H9 (cell line): ENCODE results near the gene MORF4L1. TPM values are rescaled to one million over a fixed set of nuclear protein-coding genes. Genes with fewer than 3 reads are reported as not detected.

ENCODE experiments used
- DNase-seq: peaks from one replicate; pipeline ENCODE4 v3.0.0-alpha.2; 2017
- H2AFZ ChIP-seq: one replicate; pipeline ENCODE4 v1.6.1; 2013; ENCODE audit warnings: mild to moderate bottlenecking, low read length, control low read depth, moderate library complexity
- H2AK5ac ChIP-seq: 2 replicates; pipeline ENCODE4 v1.6.1; 2013; ENCODE audit warnings: low read length, control low read depth, mixed read lengths; ENCODE audit not compliant: insufficient read length
- H2BK120ac ChIP-seq: one replicate; pipeline ENCODE4 v1.6.1; 2013; ENCODE audit warnings: low read depth, mild to moderate bottlenecking, low read length, control low read depth, inconsistent platforms; ENCODE audit not compliant: poor library complexity, severe bottlenecking
- H2BK12ac ChIP-seq: 2 replicates; pipeline ENCODE4 v1.6.1; 2013; ENCODE audit warnings: low read length, control low read depth, mixed read lengths, low read depth; ENCODE audit not compliant: insufficient read length
- H2BK15ac ChIP-seq: 2 replicates; pipeline ENCODE4 v1.6.1; 2013; ENCODE audit warnings: low read depth, low read length, control low read depth
- H2BK20ac ChIP-seq: one replicate; pipeline ENCODE4 v1.6.1; 2013; ENCODE audit warnings: low read depth, mild to moderate bottlenecking, low read length, control low read depth, inconsistent platforms; ENCODE audit not compliant: poor library complexity, severe bottlenecking
- H2BK5ac ChIP-seq: 2 replicates; pipeline ENCODE4 v1.6.1; 2013; ENCODE audit warnings: low read length, control low read depth, mixed read lengths; ENCODE audit not compliant: insufficient read length
- H3K14ac ChIP-seq: 2 replicates; pipeline ENCODE4 v1.6.1; 2013; ENCODE audit warnings: low read length, control low read depth; ENCODE audit not compliant: insufficient read depth
- H3K18ac ChIP-seq: 2 replicates; pipeline ENCODE4 v1.6.1; 2013; ENCODE audit warnings: low read depth, mild to moderate bottlenecking, mixed read lengths, low read length, control low read depth; ENCODE audit not compliant: insufficient read length
- H3K23ac ChIP-seq: 2 replicates; pipeline ENCODE4 v1.6.1; 2013; ENCODE audit warnings: low read length, control low read depth, mixed read lengths, low read depth; ENCODE audit not compliant: insufficient read length
- H3K23me2 ChIP-seq: 2 replicates; pipeline ENCODE4 v1.6.1; 2013; ENCODE audit warnings: low read depth, mild to moderate bottlenecking, mixed read lengths, low read length, control low read depth; ENCODE audit not compliant: insufficient read length, poor library complexity, severe bottlenecking
- H3K27ac ChIP-seq: 2 replicates; pipeline ENCODE4 v1.5.1; 2013; ENCODE audit warnings: low read length, control low read depth, mixed read lengths, low read depth; ENCODE audit not compliant: insufficient read length
- H3K27me3 ChIP-seq: 2 replicates; pipeline ENCODE4 v1.6.1; 2013; ENCODE audit warnings: low read length, control low read depth, inconsistent platforms; ENCODE audit not compliant: insufficient read depth
- H3K4ac ChIP-seq: 2 replicates; pipeline ENCODE4 v1.6.1; 2013; ENCODE audit warnings: low read depth, mild to moderate bottlenecking, control low read depth, inconsistent platforms, low read length, moderate library complexity
- H3K4me1 ChIP-seq: 2 replicates; pipeline ENCODE4 v1.6.1; 2013; ENCODE audit warnings: low read length, control low read depth, inconsistent platforms; ENCODE audit not compliant: insufficient read depth
- H3K4me2 ChIP-seq: 2 replicates; pipeline ENCODE4 v1.6.1; 2013; ENCODE audit warnings: low read length, control low read depth, mixed read lengths; ENCODE audit not compliant: insufficient read length, insufficient read depth
- H3K56ac ChIP-seq: 2 replicates; pipeline ENCODE4 v1.6.1; 2013; ENCODE audit warnings: low read depth, mild to moderate bottlenecking, mixed read lengths, low read length, control low read depth; ENCODE audit not compliant: insufficient read length
- H3K79me1 ChIP-seq: 2 replicates; pipeline ENCODE4 v1.6.1; 2013; ENCODE audit warnings: low read depth, mild to moderate bottlenecking, moderate library complexity, low read length, control low read depth, inconsistent platforms; ENCODE audit not compliant: insufficient read depth, poor library complexity, severe bottlenecking
- H3K79me2 ChIP-seq: 2 replicates; pipeline ENCODE4 v1.6.1; 2013; ENCODE audit warnings: low read length, control low read depth, inconsistent platforms; ENCODE audit not compliant: insufficient read depth
- H3K9ac ChIP-seq: 2 replicates; pipeline ENCODE4 v1.6.1; 2013; ENCODE audit warnings: low read length, control low read depth, mixed read lengths; ENCODE audit not compliant: insufficient read length; ENCODE audit errors: extremely low read depth
- H3K9me3 ChIP-seq: one replicate; pipeline ENCODE4 v1.6.1; 2013; ENCODE audit warnings: low read depth, low read length, inconsistent platforms; ENCODE audit not compliant: control insufficient read depth
- H3T11ph ChIP-seq: one replicate; pipeline ENCODE4 v1.6.1; 2013; ENCODE audit warnings: mild to moderate bottlenecking, low read length, control low read depth, inconsistent platforms
- H4K20me1 ChIP-seq: one replicate; pipeline ENCODE4 v1.6.1; 2013; ENCODE audit not compliant: control insufficient read depth, insufficient read length, insufficient read depth
- H4K5ac ChIP-seq: 2 replicates; pipeline ENCODE4 v1.6.1; 2013; ENCODE audit warnings: low read depth, mild to moderate bottlenecking, mixed read lengths, low read length, control low read depth; ENCODE audit not compliant: insufficient read length
- H4K8ac ChIP-seq: replicated peaks from 2 replicates; pipeline ENCODE4 v1.6.1; 2013; ENCODE audit warnings: low read length, control low read depth, mixed read lengths, low read depth; ENCODE audit not compliant: insufficient read length
- H4K91ac ChIP-seq: 2 replicates; pipeline ENCODE4 v1.6.1; 2013; ENCODE audit warnings: low read depth, mild to moderate bottlenecking, moderate library complexity, mixed read lengths, low read length, control low read depth; ENCODE audit not compliant: insufficient read length
- H3K27ac Mint-ChIP-seq, 3 experiments: 2 replicates in 2 of 3; 3 replicates in 1 of 3; pipeline ENCODE4 v1.8.0; 2020 to 2021; ENCODE audit warnings: mixed read lengths in 3 of 3, mild to moderate bottlenecking in 1 of 3, moderate library complexity in 1 of 3
- H3K27me3 Mint-ChIP-seq: 2 replicates; pipeline ENCODE4 v1.8.0; 2021; ENCODE audit warnings: low read depth, mild to moderate bottlenecking, moderate library complexity, mixed read lengths
- H3K36me3 Mint-ChIP-seq, 3 experiments: 2 replicates in 2 of 3; 3 replicates in 1 of 3; pipeline ENCODE4 v1.8.0; 2020 to 2021; ENCODE audit warnings: low read depth in 3 of 3, mixed read lengths in 3 of 3; ENCODE audit not compliant: insufficient read depth in 1 of 3
- H3K4me1 Mint-ChIP-seq, 2 experiments: 2 replicates each; pipeline ENCODE4 v1.8.0; 2020; ENCODE audit warnings: mixed read lengths in 2 of 2
- H3K4me3 Mint-ChIP-seq, 2 experiments: 2 replicates in 1 of 2; 3 replicates in 1 of 2; pipeline ENCODE4 v1.8.0; 2020 to 2021; ENCODE audit warnings: mild to moderate bottlenecking in 2 of 2, mixed read lengths in 2 of 2, moderate library complexity in 1 of 2
- H3K9me3 Mint-ChIP-seq, 2 experiments: 2 replicates in 1 of 2; 3 replicates in 1 of 2; pipeline ENCODE4 v1.8.0; 2020; ENCODE audit warnings: mild to moderate bottlenecking in 2 of 2, mixed read lengths in 2 of 2, moderate library complexity in 1 of 2
- total RNA-seq: library from RNA; stranded (reverse); gene quantifications from 2 replicates; pipeline ENCODE4 v1.2.1, GENCODE V29; 2021
- TF ChIP-seq, protein P1 (sequence below): fragments of 200-600 bp; sonication (generic); conservative IDR thresholded peaks from 3 replicates; pipeline ENCODE4 v1.8.0; 2021; ENCODE audit warnings: antibody characterized with exemption, mild to moderate bottlenecking

The MORF4L1 gene
- total RNA-seq, 1 experiment from 2014 or later = 544 TPM

DNA sequence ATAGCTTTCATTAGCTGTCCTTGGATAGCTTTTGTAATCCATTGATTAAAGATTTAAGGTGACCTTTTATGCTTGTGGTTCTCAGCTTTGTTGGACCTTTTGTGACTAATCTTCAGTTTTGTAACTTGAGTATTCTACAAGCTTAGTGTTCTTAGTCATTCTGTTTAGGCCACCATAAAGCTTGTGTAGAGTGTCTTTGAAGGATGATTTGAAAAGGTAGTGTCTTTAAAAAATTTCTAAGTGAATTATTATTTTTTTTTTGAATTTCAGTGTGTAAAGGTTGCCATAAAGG, 7.5 kb downstream of the MORF4L1 start:
- Mint-ChIP-seq H3K36me3 (peaks cover 19 to 61% (median 55%) of the 10 kb centered on the region in 3 experiments; a peak in 6 of 7 replicates), H3K9me3 (no peaks in the 10 kb centered on the region; a peak in 1 of 5 replicates), H3K4me1 (peaks cover 34 to 36% of the 10 kb centered on the region in 2 experiments), H3K4me3 (no peak overlapping the region), H3K27ac (no peak overlapping the region), H3K27me3 (no peaks in the 10 kb centered on the region)
- Histone ChIP-seq H3K79me2 (peaks cover 68% of the 10 kb centered on the region), H4K8ac (no peak overlapping the region), H2BK15ac (no peak overlapping the region), H2BK12ac (no peak overlapping the region), H3K18ac (no peak overlapping the region), H2BK5ac (no peak overlapping the region), H3K56ac (no peak overlapping the region), H2BK20ac (no peak overlapping the region), H3K27me3 (no peaks in the 10 kb centered on the region), H3K14ac (no peak overlapping the region), H3K9ac (no peak overlapping the region), H2AFZ (no peak overlapping the region), H2AK5ac (no peak overlapping the region), H4K91ac (no peak overlapping the region), H3K27ac (no peak overlapping the region), H3K4ac (no peak overlapping the region), H4K20me1 (no peaks in the 10 kb centered on the region), H3T11ph (no peak overlapping the region), H4K5ac (no peak overlapping the region), H3K4me1 (no peaks in the 10 kb centered on the region), H3K23me2 (no peaks in the 10 kb centered on the region), H3K9me3 (no peaks in the 10 kb centered on the region), H3K4me2 (no peak overlapping the region), H3K79me1 (no peaks in the 10 kb centered on the region), H2BK120ac (no peak overlapping the region), H3K23ac (no peak overlapping the region)
- TF ChIP-seq, protein P1, sequence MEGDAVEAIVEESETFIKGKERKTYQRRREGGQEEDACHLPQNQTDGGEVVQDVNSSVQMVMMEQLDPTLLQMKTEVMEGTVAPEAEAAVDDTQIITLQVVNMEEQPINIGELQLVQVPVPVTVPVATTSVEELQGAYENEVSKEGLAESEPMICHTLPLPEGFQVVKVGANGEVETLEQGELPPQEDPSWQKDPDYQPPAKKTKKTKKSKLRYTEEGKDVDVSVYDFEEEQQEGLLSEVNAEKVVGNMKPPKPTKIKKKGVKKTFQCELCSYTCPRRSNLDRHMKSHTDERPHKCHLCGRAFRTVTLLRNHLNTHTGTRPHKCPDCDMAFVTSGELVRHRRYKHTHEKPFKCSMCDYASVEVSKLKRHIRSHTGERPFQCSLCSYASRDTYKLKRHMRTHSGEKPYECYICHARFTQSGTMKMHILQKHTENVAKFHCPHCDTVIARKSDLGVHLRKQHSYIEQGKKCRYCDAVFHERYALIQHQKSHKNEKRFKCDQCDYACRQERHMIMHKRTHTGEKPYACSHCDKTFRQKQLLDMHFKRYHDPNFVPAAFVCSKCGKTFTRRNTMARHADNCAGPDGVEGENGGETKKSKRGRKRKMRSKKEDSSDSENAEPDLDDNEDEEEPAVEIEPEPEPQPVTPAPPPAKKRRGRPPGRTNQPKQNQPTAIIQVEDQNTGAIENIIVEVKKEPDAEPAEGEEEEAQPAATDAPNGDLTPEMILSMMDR = no peak
- DNase-seq = no peak
